HL-60 (cell line): ENCODE results near the gene FIS1.

Experiments used
- TF ChIP-seq, protein P1 (sequence below): IDR thresholded peaks from one replicate; pipeline ENCODE4 v1.5.1; 2011; ENCODE audit warnings: low read length, control low read depth, inconsistent platforms; ENCODE audit not compliant: insufficient read depth
- TF ChIP-seq, protein P2 (sequence below): IDR thresholded peaks from 2 replicates; pipeline ENCODE4 v1.6.1; 2012; ENCODE audit warnings: low read depth; ENCODE audit not compliant: insufficient replicate concordance

DNA sequence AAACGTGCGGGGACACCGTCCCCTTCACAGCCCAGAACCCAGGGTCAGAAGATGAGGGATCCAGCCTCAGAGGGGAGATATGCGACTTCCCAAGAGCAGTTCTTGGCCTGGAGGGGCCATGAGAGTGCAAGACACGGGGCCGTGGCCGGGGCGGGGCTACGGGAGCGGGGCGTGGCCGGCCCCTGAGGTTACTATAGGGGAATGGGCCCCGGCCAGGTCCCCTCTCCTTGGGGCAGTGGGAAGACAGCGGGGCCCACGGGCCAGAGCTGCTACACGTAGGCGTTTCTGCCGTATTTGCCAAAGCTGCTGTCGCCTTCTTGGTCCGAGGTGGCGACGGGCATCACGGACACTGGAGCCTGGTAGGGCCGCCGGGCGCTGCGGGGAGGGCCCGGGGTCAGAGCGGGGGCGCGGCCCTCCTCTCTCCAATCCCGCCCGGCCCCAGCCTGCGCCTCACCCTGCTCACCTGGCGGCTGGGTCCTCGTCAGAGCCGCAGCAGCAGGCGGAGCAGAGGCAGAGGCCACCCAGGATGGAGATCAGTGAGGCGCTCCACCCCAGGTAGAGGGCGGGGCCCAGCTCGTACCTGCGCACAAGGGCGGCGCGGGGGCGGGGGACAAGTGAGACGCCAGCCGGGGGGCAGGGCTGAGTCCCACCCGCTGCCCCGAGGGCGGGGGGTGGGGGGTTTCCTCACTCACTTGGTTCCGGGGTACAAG is 12.6 kb downstream of the FIS1 start:
- TF ChIP-seq, protein P1, sequence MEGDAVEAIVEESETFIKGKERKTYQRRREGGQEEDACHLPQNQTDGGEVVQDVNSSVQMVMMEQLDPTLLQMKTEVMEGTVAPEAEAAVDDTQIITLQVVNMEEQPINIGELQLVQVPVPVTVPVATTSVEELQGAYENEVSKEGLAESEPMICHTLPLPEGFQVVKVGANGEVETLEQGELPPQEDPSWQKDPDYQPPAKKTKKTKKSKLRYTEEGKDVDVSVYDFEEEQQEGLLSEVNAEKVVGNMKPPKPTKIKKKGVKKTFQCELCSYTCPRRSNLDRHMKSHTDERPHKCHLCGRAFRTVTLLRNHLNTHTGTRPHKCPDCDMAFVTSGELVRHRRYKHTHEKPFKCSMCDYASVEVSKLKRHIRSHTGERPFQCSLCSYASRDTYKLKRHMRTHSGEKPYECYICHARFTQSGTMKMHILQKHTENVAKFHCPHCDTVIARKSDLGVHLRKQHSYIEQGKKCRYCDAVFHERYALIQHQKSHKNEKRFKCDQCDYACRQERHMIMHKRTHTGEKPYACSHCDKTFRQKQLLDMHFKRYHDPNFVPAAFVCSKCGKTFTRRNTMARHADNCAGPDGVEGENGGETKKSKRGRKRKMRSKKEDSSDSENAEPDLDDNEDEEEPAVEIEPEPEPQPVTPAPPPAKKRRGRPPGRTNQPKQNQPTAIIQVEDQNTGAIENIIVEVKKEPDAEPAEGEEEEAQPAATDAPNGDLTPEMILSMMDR, result no peak
- TF ChIP-seq, protein P2, sequence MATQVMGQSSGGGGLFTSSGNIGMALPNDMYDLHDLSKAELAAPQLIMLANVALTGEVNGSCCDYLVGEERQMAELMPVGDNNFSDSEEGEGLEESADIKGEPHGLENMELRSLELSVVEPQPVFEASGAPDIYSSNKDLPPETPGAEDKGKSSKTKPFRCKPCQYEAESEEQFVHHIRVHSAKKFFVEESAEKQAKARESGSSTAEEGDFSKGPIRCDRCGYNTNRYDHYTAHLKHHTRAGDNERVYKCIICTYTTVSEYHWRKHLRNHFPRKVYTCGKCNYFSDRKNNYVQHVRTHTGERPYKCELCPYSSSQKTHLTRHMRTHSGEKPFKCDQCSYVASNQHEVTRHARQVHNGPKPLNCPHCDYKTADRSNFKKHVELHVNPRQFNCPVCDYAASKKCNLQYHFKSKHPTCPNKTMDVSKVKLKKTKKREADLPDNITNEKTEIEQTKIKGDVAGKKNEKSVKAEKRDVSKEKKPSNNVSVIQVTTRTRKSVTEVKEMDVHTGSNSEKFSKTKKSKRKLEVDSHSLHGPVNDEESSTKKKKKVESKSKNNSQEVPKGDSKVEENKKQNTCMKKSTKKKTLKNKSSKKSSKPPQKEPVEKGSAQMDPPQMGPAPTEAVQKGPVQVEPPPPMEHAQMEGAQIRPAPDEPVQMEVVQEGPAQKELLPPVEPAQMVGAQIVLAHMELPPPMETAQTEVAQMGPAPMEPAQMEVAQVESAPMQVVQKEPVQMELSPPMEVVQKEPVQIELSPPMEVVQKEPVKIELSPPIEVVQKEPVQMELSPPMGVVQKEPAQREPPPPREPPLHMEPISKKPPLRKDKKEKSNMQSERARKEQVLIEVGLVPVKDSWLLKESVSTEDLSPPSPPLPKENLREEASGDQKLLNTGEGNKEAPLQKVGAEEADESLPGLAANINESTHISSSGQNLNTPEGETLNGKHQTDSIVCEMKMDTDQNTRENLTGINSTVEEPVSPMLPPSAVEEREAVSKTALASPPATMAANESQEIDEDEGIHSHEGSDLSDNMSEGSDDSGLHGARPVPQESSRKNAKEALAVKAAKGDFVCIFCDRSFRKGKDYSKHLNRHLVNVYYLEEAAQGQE, result no peak
